SKM-1 treated with dmso at 0.1 percent for 144 hours (cell line): ENCODE results near the gene PHYKPL.

Source experiments
- DNase-seq: peaks from one replicate; lab custom pipeline; 2025; ENCODE audit not compliant: unreplicated experiment; lab: John Stamatoyannopoulos, UW

PHYKPL gene

DNA sequence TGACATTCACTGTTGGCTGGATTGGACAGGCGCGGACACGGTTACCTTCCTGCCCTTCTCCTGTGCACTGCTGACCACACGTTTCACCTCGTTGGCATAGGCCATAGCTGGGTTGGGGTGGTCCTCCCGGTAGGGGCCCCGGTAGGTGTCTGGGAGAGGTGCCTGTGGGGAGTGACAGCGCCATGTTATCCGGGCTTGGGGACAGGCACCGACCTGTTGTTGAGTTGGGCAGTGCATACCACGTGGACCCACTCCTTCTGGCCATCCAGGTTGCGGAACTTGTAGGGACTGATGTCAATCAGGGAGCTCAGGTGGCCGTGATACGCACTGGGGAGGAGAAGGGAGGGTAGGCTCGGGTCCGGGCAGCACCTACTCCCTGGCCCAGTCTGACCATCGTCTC lies 8.2 kb downstream of the PHYKPL start:
- no peak for DNase-seq

- DNase-seq, result no peak
Observed at GRCh38 chr5:178223828-178224335, 8.7 kb downstream of the PHYKPL start.

GRCh38 chr5:178223196-178223773 lies 9.3 kb downstream of the PHYKPL start:
- no peak for DNase-seq

- no peak for DNase-seq
Observed at GRCh38 chr5:178222292-178222691, 10.3 kb downstream of the PHYKPL start.

GRCh38 chr5:178221853-178222252 lies 10.7 kb downstream of the PHYKPL start:
- no peak for DNase-seq

DNA sequence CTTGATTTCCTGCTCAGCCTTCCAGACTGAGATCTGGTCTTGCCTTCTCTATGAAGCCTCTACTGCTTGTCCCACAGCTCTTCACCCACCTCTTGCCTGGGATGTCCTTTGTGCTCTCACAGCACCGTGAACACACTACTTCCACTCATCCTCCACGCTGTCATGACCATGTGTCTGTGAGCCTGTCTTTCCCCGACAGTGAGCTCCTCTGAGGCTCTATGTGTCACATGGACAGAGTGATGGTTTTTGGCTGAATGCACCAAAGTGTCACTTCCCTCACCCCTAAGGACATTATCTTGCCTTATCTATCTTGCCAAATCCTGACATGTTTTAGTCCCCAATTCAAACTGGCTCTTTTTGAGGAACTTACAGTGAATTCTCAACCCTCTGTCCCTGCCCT lies 11.3 kb downstream of the PHYKPL start:
- DNase-seq, result peak; percentile 53

DNA sequence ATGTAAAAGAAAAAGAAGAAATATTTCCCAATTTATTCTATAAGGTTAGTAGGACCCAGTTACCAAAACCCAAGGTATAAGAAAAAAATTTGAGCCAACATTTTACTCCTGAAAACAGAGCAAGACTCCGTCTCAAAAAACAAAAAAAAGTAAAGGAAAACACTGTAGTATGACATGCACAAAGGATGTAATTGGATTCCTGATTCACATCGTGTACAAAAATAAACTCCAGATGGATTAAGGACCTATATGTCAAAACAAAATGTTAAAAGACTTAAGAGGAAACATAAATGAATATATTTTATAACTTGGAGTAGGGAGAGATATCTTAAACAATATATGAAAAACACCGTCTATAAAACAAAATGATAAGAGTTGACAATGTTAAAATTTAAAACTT lies 13.8 kb downstream of the PHYKPL start:
- DNase-seq, result no peak

GRCh38 chr5:178218237-178218776 lies 14.3 kb downstream of the PHYKPL start:
- DNase-seq, result no peak

DNA sequence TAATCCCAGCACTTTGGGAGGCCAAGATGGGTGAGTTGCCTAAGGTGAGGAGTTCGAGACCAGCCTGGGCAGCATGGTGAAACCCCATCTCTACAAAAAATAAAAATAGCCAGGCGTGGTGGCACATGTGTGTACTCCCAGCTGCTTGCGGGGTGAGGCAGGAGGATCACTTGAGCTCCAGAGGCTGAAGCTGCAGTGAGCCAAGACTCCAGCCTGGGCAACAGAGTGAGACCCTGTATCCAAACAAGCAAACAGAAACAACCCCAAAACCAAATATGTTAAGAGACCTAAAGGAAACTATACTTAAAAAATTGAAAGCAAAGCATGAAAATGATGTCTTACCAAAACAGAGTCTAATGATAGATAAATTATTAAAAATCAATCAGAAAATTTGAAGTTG lies 15.8 kb downstream of the PHYKPL start:
- no peak for DNase-seq

GRCh38 chr5:178216088-178216534 lies 16.5 kb downstream of the PHYKPL start:
- peak; percentile 77 for DNase-seq

DNA sequence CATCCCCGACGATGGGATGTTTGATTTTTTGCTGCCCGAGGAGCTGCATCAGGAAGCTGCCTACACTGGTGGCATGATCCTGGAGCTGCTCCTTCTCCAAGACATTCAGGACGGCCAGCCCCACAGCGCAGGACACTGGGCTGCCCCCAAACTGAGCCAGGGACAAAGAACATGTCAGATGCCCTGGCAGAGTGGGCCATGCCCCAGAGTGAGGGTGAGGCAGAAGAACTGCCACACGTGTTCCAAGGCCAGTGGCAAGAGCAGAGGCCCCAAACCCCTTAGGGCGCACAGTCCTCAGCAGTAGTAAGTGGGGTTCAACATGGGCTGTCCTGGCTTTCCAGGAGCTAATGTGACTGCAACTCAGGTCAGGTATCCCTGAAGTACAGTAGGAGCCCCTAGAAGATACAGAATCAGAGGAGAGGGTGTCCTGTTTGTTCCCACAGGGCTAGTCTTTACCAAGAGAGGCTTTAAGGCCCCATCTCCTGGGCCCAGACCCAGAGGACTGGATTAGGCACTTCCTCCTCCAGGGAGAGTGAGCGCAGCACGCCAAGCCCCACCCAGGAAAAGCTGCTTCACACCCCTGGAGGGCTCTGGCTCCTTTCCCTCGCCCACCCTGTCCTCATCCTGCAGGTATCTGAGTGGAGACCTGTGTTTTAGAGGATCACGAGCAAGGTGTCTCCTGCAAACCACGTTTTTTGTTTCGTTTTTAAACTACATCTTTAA lies 17.2 kb downstream of the PHYKPL start:
- no peak for DNase-seq

DNA sequence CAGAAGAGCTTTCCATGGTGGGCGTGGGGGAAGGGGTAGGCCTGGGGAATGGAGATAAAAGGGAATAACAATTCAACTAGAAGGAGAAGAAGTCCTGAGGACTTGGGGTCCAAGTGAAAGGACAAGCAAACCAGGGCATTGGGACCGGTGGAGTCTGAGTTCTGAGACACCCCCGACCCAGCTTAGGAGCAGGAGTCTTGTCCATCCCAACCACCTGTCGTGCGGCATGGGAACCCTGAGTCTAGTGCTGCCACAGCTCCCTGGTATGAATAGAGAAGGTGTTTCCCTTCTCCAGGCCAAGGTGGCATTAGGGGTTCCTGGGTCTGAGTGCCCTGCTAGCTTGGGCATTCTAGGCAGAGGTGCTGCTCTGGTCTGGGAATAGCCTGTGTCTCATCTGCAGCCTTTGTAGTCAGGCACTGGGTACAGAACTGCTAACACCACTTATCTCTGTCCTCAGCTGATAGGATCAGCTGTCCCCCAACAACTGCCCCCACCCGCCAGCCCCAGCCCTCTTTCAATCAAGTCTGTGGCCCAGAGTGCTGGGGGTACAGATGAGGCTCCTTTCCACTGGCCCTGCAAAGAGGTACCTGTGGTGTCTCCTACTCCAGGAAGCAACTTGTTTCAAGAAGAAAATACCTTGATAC lies 18.3 kb downstream of the PHYKPL start:
- no peak for DNase-seq

- DNase-seq, result no peak
Observed at GRCh38 chr5:178213748-178214151, 18.9 kb downstream of the PHYKPL start.

GRCh38 chr5:178213003-178213461 lies 19.6 kb downstream of the PHYKPL start:
- no peak for DNase-seq

DNA sequence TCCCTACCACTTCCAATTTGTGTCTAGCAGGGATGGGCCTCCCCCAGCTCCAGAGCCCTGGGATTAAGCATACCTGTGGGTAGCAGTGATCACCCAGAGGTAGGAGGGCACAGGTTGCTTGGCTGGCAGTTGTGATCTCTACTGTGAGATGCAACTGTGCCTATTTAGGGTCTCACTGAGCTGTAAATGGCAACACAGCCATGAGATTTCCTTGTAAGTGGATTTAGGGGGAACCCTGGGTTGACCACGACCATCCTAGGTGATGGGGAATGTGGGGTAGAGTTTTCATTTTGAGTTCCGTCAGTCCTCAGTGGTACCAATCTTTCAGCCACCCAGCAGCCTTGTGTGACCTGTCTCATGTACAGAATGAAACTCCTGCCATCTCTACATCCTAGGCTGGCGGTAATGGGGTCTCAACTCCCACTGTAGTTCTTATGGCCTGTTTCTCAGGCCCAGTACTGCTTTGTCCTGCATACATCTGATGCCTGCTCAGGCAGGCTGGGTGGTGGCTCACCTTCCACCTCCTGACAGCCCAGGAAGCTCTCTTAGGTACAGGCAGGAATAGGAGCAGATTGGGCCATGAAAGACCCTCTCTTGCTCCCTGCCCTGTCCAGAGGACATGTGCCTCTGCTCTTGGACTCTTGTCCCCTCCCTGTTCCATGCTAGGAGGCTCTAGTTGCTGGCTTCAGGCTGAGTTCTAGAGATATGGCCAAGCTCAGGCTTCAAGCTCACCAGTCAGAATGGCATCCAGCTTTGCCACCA lies 20.2 kb downstream of the PHYKPL start:
- DNase-seq, result no peak

DNA sequence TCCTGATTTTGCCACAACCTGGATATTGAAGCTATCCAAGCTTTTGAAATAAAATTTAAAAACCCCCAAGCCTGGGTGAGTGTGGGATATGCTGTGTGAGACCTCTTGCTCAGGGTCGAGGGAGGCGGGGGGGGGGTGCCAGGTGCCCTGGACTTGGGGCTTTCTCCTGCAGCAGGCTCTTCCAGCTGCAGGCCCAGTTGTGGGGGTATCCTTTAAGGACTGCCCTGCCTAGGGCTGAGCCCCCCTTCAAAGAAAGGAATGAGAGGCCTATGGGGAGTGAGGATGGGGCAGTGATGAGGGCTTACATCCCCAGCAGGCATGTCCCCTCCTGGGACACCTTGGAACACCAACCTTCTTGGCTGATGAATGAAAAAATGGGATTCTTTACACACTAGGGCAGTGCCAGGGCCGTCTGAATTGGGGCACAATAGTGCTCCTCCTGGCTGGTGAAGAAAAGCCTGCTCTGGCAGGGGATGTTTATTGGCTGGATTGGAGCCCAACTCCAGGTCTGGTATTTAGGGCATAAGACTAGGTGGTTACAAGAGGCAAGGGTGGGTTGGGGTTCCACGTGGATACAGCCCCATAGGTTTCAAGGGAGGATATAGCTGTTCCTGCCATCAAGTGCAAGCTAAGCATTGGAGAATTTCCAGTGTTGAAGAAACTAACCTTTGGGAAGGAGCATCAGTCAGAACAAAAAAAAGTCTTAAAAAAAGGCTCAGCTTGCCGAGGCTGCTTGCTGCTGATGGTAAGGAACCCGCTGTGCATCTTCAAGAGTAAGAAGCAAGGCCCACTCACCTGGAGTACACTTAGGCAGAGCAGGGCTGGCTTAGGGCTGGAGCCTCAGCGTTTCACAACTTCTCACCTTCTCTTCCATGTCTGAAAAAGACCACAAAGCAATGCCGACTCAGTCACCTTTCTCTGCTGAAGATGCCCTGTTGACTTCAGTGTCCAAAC lies 21.2 kb downstream of the PHYKPL start:
- no peak for DNase-seq

- DNase-seq, result no peak
Observed at GRCh38 chr5:178210686-178211085, 21.9 kb downstream of the PHYKPL start.

GRCh38 chr5:178210073-178210535 lies 22.5 kb downstream of the PHYKPL start:
- no peak for DNase-seq

DNA sequence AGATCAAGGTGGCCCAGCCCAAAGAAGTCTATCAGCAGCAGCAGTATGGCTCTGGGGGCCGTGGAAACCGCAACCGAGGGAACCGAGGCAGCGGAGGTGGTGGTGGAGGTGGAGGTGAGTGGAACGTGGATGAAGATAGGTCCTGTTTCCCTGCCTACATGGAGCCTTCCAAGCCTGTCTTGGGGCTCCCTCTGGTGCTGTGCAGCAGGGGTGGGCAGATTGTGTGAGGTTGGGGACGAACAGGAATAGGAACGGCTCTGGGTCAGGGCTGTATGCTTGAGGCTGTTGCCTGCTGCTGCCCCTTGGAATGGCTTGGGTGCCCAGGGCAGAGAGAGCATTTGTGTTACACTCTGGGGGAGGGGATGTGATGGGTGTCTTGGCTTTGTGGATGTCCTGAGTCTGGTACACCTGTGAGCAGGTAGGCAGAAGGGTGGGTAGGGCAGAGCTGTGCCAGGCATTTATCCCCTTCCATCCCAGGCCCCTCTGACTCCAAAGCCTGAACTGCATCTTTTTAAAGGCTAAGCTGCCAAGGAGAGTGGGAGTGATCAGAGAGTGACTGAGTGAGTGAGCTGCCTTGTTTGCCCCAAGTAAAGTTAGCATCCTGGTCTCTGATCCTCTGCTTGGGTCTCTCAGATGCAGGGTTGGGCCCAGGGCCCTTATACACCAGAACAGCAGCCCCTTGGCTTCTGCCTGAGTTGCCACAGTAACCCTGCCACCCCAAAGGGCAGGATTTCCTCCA lies 23.1 kb downstream of the PHYKPL start:
- no peak for DNase-seq
